Loucy (cell line): Measurements from ENCODE around the gene PTP4A1.

ENCODE experiments used
- H2AFZ ChIP-seq: fragments of 200-600 bp; sonication (generic); 2 replicates; pipeline ENCODE4 v1.6.0; 2016; ENCODE audit warnings: antibody characterized with exemption, mild to moderate bottlenecking, low read length, moderate library complexity
- H3F3A ChIP-seq: fragments of 200-600 bp; 2 replicates; pipeline ENCODE4 v1.6.0; 2016; ENCODE audit warnings: antibody characterized with exemption, low read depth, mild to moderate bottlenecking
- H3K27me3 ChIP-seq: fragments of 200-600 bp; sonication (generic); 2 replicates; pipeline ENCODE4 v1.6.1; 2014; ENCODE audit warnings: low read length, mild to moderate bottlenecking; ENCODE audit not compliant: insufficient read depth, poor library complexity, severe bottlenecking
- H3K36me3 ChIP-seq: fragments of 200-600 bp; sonication (generic); 2 replicates; pipeline ENCODE4 v1.6.1; 2016; ENCODE audit warnings: low read length; ENCODE audit not compliant: insufficient read depth
- H3K4me1 ChIP-seq: fragments of 200-600 bp; sonication (generic); 2 replicates; pipeline ENCODE4 v1.5.1; 2014; ENCODE audit warnings: low read length, mild to moderate bottlenecking; ENCODE audit not compliant: insufficient read depth, poor library complexity, severe bottlenecking
- H3K4me2 ChIP-seq: fragments of 200-600 bp; sonication (generic); 2 replicates; pipeline ENCODE4 v1.6.0; 2014; ENCODE audit warnings: antibody characterized with exemption, low read length, low read depth, mild to moderate bottlenecking; ENCODE audit not compliant: poor library complexity, severe bottlenecking
- H3K4me3 ChIP-seq: fragments of 200-600 bp; sonication (generic); 2 replicates; pipeline ENCODE4 v1.5.1; 2014; ENCODE audit warnings: low read length, mild to moderate bottlenecking, mixed read lengths; ENCODE audit not compliant: poor library complexity, severe bottlenecking
- H3K79me2 ChIP-seq: fragments of 200-600 bp; sonication (generic); 2 replicates; pipeline ENCODE4 v1.6.1; 2014; ENCODE audit warnings: low read length; ENCODE audit not compliant: insufficient read depth
- H3K9ac ChIP-seq: fragments of 200-600 bp; sonication (generic); 2 replicates; pipeline ENCODE4 v1.6.0; 2014; ENCODE audit warnings: mild to moderate bottlenecking, low read depth, low read length, moderate library complexity; ENCODE audit not compliant: poor library complexity, severe bottlenecking
- H3K9me2 ChIP-seq: fragments of 200-600 bp; sonication (generic); replicated peaks from 2 replicates; pipeline ENCODE4 v1.6.1; 2016; ENCODE audit warnings: low read depth, low read length, mixed read lengths
- H3K9me3 ChIP-seq: fragments of 200-600 bp; sonication (generic); 2 replicates; pipeline ENCODE4 v1.6.1; 2014; ENCODE audit warnings: mild to moderate bottlenecking, antibody characterized with exemption, low read length, low read depth; ENCODE audit not compliant: insufficient read depth
- H4K20me1 ChIP-seq: fragments of 200-600 bp; sonication (generic); 2 replicates; pipeline ENCODE4 v1.6.0; 2014; ENCODE audit warnings: antibody characterized with exemption, low read length, mild to moderate bottlenecking; ENCODE audit not compliant: insufficient read depth, poor library complexity, severe bottlenecking
- CTCF ChIP-seq: fragments of 200-600 bp; sonication (generic); conservative IDR thresholded peaks from 2 replicates; pipeline ENCODE4 v1.5.1; 2014; ENCODE audit warnings: mild to moderate bottlenecking, antibody characterized with exemption, low read length
- EZH2phosphoT487 ChIP-seq: fragments of 200-600 bp; IDR thresholded peaks from 2 replicates; pipeline ENCODE4 v1.6.1; 2018; ENCODE audit warnings: antibody characterized with exemption, mild to moderate bottlenecking, moderate library complexity, borderline replicate concordance

Gene PTP4A1

GRCh38 chr6:63561288-63561687 is 11.0 kb upstream of the PTP4A1 start:
- Histone ChIP-seq H3K36me3 (no peaks in the 10 kb centered on the region), H3K4me3 (no peak overlapping the region), H3K79me2 (no peaks in the 10 kb centered on the region), H3F3A (no peaks in the 10 kb centered on the region), H3K27me3 (no peaks in the 10 kb centered on the region), H3K9me3 (no peaks in the 10 kb centered on the region), H3K4me1 (no peaks in the 10 kb centered on the region), H4K20me1 (no peaks in the 10 kb centered on the region), H3K9ac (no peak overlapping the region), H2AFZ (no peak overlapping the region), H3K9me2 (no peaks in the 10 kb centered on the region), H3K4me2 (no peak overlapping the region)
- no peak for TF ChIP-seq EZH2phosphoT487

GRCh38 chr6:63563235-63563634 is 9.0 kb upstream of the PTP4A1 start:
- Histone ChIP-seq H3K36me3 (no peaks in the 10 kb centered on the region), H3K27me3 (no peaks in the 10 kb centered on the region), H3K9me2 (no peaks in the 10 kb centered on the region), H3K9me3 (no peaks in the 10 kb centered on the region), H2AFZ (no peak overlapping the region), H3F3A (no peaks in the 10 kb centered on the region), H3K4me3 (no peak overlapping the region), H3K4me1 (no peaks in the 10 kb centered on the region), H3K4me2 (no peak overlapping the region), H3K9ac (no peak overlapping the region), H3K79me2 (no peaks in the 10 kb centered on the region), H4K20me1 (no peaks in the 10 kb centered on the region)
- TF ChIP-seq EZH2phosphoT487: no peak
- TF ChIP-seq CTCF: no peak

- H3K79me2 ChIP-seq: no peaks in the 10 kb centered on the region
- H3F3A ChIP-seq: no peaks in the 10 kb centered on the region
- H3K9ac ChIP-seq: no peak overlapping the region
- no peaks in the 10 kb centered on the region for H4K20me1 ChIP-seq
- no peaks in the 10 kb centered on the region for H3K9me3 ChIP-seq
- H3K9me2 ChIP-seq: no peaks in the 10 kb centered on the region
- H3K27me3 ChIP-seq: peaks cover 8% of the 10 kb centered on the region
- H3K4me1 ChIP-seq: no peaks in the 10 kb centered on the region
- H3K36me3 ChIP-seq: no peaks in the 10 kb centered on the region
- H3K4me2 ChIP-seq: no peak overlapping the region
- H2AFZ ChIP-seq: no peak overlapping the region
- TF ChIP-seq EZH2phosphoT487 (no peak), CTCF (no peak)
- H3K4me3 ChIP-seq: no peak overlapping the region
Observed at GRCh38 chr6:63565058-63565726, 7.1 kb upstream of the PTP4A1 start.
